Neural progenitor cell (in vitro differentiated cells): ENCODE results near the gene DYSF.

Experiments
- CTCF ChIP-seq: fragments of 200-600 bp; sonication (generic); IDR thresholded peaks from 2 replicates; pipeline ENCODE4 v1.5.1; 2017; ENCODE audit warnings: antibody characterized with exemption, mild to moderate bottlenecking
- EZH2 ChIP-seq: fragments of 200-600 bp; sonication (generic); IDR thresholded peaks from 2 replicates; pipeline ENCODE4 v1.6.1; 2017; ENCODE audit warnings: antibody characterized with exemption, mild to moderate bottlenecking, moderate library complexity
- EZH2phosphoT487 ChIP-seq: fragments of 200-600 bp; sonication (generic); IDR thresholded peaks from 2 replicates; pipeline ENCODE4 v1.6.1; 2017; ENCODE audit warnings: antibody characterized with exemption

DNA sequence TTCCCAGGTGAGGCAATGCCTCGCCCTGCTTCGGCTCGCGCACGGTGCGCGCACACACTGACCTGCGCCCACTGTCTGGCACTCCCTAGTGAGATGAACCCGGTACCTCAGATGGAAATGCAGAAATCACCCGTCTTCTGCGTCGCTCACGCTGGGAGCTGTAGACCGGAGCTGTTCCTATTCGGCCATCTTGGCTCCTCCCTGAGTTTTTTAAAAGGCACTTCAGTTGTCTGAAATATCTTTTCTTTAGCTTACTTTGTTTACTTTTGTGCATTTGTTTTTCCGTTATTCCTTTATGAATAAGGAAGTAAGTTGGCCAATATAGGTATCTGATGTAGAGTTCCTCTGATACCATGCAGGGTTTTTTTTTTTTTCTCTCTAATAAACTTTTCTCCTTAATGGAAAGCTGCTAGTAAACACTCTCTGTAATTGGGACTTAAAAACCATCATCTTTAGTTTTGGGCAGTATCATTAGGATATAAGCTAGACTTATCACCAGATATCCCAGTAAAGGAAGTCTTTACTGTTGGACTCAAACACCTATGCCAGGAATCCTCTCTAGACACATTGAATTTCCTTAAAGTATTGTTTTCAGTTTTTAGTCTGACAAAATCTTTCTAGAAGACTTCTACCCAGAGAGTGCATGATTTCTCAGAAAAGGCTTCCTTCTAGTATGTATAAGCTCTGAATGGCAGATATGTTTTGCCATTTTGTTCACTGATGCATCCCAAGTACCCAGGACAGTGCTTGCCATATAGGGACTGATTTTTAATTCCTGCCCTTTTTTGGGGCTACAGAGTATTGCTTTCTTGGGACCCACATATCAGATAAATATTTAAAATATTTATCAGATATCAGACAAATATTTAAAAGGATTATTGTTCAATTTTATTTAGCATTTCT is 35.8 kb upstream of the DYSF start:
- no peak for TF ChIP-seq CTCF
- TF ChIP-seq EZH2phosphoT487, result no peak
- no peak for TF ChIP-seq EZH2
